Mucosa of rectum (tissue), 2 donors: ENCODE data around the gene ADORA2A.

Source experiments
- H3K27ac ChIP-seq, 2 donors: one replicate each; pipeline ENCODE4 v1.7.0; 2013; ENCODE audit warnings: inconsistent platforms in 2 of 2, low read depth in 2 of 2, low read length in 2 of 2
- H3K27me3 ChIP-seq, 2 donors: one replicate each; pipeline ENCODE4 v1.7.0; 2013; ENCODE audit warnings: low read length in 2 of 2; ENCODE audit not compliant: control insufficient read depth in 2 of 2, insufficient read depth in 2 of 2
- H3K36me3 ChIP-seq, 2 donors: one replicate each; pipeline ENCODE4 v1.7.0; 2013; ENCODE audit warnings: low read length in 2 of 2; ENCODE audit not compliant: control insufficient read depth in 2 of 2, insufficient read depth in 2 of 2
- H3K4me1 ChIP-seq, 2 donors: one replicate each; pipeline ENCODE4 v1.7.0; 2013; ENCODE audit warnings: low read length in 2 of 2, mild to moderate bottlenecking in 1 of 2; ENCODE audit not compliant: control insufficient read depth in 2 of 2, insufficient read depth in 2 of 2
- H3K4me3 ChIP-seq, 2 donors: one replicate each; pipeline ENCODE4 v1.7.0; 2013; ENCODE audit warnings: low read length in 2 of 2
- H3K9ac ChIP-seq, 2 donors: one replicate each; pipeline ENCODE4 v1.7.0; 2013; ENCODE audit warnings: low read length in 2 of 2, low read depth in 1 of 2, mild to moderate bottlenecking in 1 of 2
- H3K9me3 ChIP-seq, 2 donors: one replicate each; pipeline ENCODE4 v1.7.0; 2013; ENCODE audit warnings: low read length in 2 of 2; ENCODE audit not compliant: control insufficient read depth in 2 of 2
- donor health status: healthy.
- donor health status: Normal muscosa, but diverticular disease.

ADORA2A gene

DNA sequence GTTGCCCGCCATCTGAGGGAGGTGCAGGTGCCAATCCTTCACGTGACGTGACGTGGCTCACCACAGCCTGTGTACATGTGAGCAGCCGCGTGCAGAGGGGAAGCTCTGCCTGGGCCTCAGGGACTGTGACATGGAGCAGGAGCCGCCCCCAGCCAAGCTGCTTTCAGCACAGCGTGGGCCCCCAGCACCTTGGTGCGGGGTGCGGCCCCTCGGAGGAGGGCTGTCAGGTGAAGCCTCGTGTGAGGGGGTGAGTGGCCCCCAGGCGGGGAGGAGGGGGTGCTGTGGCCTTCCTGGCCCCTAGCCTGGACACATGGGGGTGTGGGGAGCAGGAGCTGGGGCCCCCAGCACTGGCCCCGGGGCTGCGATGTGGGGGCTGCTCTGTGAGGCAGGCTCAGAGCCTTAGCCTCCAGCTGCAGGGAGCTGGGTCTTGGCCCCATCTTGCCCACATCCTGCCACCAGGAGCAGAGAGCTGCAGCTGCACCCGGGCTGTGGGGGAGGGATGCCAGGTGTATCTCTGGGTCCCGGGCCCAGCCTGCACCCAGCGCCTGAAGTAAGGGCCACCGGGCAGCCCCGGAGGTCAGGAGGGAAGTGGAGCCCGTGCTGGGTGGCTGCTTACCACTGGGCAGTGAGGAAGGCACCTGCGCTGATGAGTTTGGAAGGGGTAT lies at the start of gene ADORA2A:
TSS of gene ADORA2A (plus strand) at position 100 of the 665 bp plus-strand sequence. CDS start 5,806 bp downstream, outside the sequence.
- Histone ChIP-seq H3K4me1 (peaks cover 15 to 21% of the 10 kb centered on the region in 2 donors), H3K9me3 (no peaks in the 10 kb centered on the region), H3K27me3 (peaks cover 0 to 24% of the 10 kb centered on the region in 2 donors), H3K9ac (peak within 1 kb of the TSS; percentile 3 to 36), H3K36me3 (no peaks in the 10 kb centered on the region), H3K4me3 (peak within 1 kb of the TSS; percentile 38 to 51), H3K27ac (peak within 1 kb of the TSS; percentile 74 to 87)

- H3K9ac ChIP-seq: no peak overlapping the region
- no peaks in the 10 kb centered on the region for H3K4me1 ChIP-seq
- H3K36me3 ChIP-seq: peaks cover 13 to 21% of the 10 kb centered on the region in 2 donors
- H3K4me3 ChIP-seq: no peak overlapping the region
- no peaks in the 10 kb centered on the region for H3K27me3 ChIP-seq
- H3K27ac ChIP-seq: no peak overlapping the region
- H3K9me3 ChIP-seq: no peaks in the 10 kb centered on the region
Measured at GRCh38 chr22:24379536-24379935, 47.9 kb upstream of the ADORA2A start.

DNA sequence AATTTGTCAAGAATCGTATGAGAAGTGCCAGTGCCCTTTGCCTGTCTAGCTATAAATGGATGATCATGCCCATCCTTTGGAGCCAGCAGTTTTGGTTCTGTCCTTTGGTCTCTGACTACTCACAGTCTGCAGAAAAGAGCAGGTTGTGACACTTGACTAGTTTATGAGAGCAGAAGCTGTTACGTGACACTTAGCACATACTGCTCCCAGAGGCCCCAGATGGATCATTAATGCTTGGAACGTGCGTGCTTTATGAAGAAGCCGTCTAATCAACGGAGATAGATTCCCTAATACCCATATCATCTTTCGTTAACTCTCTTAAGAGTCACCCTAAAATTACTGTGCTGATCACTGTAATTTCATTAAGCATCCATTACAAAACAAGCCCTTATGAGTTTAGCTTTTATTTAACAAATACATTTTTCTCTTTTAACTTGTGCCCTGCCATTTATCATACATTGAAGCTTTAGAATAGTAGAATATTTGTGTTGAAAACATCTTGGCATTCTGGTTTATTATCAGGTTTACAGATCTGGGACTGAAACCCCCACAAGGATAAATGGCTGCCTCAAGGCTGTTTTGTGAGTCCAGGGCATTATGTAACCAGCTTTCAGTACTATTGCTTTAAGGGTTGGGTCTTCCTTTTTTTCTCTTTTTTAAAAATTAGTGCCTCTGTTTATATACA lies 47.0 kb upstream of the ADORA2A start:
- peaks cover 13 to 17% of the 10 kb centered on the region in 2 donors for H3K36me3 ChIP-seq
- H3K9ac ChIP-seq: no peak overlapping the region
- H3K27me3 ChIP-seq: no peaks in the 10 kb centered on the region
- H3K9me3 ChIP-seq: no peaks in the 10 kb centered on the region
- no peak overlapping the region for H3K27ac ChIP-seq
- no peaks in the 10 kb centered on the region for H3K4me1 ChIP-seq
- H3K4me3 ChIP-seq: no peak overlapping the region

DNA sequence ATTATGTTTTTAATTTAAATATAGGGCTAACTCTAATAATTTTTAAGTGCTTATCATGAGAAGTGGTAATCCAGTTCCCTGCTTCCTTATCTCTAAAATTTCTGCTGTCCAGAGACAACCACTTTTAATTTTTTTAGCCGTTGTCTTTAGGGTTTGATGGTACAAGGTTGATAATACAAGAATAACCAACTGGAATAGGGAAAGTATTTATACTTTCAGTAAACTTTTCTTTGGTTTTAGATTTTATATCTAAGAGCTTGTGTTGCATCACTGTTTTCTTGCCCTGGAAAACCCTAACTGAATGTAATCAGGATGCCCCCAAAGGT lies 46.5 kb upstream of the ADORA2A start:
- H3K4me3 ChIP-seq: no peak overlapping the region
- H3K4me1 ChIP-seq: no peaks in the 10 kb centered on the region
- no peak overlapping the region for H3K9ac ChIP-seq
- peaks cover 13 to 20% of the 10 kb centered on the region in 2 donors for H3K36me3 ChIP-seq
- no peaks in the 10 kb centered on the region for H3K9me3 ChIP-seq
- H3K27ac ChIP-seq: no peak overlapping the region
- H3K27me3 ChIP-seq: no peaks in the 10 kb centered on the region

DNA sequence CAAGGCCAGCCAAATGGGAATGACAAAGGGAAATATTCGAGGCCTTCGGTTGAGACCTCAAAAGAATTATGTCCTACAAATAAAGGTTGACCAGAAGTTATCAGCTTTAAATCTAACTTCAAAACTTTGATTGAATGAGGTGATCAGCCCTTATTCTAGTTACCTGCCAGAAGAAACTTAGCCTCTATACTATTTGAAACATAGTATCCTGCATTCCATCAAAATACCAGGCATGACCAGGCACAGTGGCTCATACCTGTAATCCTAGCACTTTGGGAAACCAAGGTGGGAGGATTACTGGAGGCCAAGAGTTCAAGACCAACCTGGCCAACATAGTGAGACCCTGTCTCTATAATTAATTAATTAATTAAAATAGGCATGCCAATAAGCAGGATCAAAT lies 44.3 kb upstream of the ADORA2A start:
- H3K9me3 ChIP-seq: no peaks in the 10 kb centered on the region
- no peaks in the 10 kb centered on the region for H3K4me1 ChIP-seq
- H3K36me3 ChIP-seq: peaks cover 7% of the 10 kb centered on the region in 2 donors

DNA sequence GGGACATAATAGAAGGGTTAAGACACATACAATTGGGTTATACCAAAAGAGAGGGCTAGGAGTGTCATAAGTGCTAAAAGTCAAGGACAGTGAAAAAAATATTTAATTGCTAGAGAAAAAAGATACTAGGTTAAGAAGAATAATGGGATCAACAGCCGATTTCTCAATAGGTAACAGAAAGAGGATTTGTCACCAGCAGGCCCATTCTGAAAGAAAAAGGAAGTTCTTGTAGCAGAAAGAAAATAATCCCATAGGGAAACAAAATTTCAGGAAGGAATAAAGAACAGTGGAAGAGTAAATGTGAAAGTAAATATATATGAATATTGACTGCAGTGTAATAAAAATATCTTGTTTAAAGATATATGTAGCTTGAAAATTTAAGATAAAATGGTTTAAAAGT lies 43.3 kb upstream of the ADORA2A start:
- peaks cover 5 to 7% of the 10 kb centered on the region in 2 donors for H3K36me3 ChIP-seq
- no peaks in the 10 kb centered on the region for H3K4me1 ChIP-seq
- no peak overlapping the region for H3K27ac ChIP-seq

More for the DNA sequence above, 44.3 kb upstream of the ADORA2A start:
- Histone ChIP-seq H3K4me3 (no peak overlapping the region), H3K9ac (no peak overlapping the region), H3K27me3 (no peaks in the 10 kb centered on the region), H3K27ac (no peak overlapping the region)

DNA sequence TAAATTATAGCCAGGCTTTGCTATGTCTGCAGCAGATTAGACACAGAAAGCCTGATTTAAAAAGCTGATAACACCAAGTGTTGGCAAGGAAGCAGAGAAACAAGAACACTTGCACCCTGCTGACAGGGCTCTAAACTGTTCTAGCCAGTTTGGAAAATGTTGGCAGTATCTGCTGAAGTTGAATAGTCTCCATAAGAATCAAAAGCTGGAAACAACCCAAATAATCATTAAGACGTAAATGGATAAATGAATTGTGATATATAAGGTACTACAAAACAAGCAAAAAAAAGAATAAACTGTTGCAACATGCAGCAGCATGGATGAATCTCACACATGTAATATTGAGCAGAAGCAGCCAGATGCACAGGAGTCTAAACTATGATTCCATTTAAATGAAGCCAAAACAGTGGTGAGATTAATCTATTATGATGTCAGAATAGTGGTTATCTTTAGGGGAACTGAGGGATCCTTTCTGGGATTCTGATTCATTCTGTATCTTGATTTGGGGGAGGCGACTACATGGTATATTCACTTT lies 40.4 kb upstream of the ADORA2A start:
- H3K4me3 ChIP-seq: no peak overlapping the region
- H3K9me3 ChIP-seq: no peaks in the 10 kb centered on the region
- H3K36me3 ChIP-seq: peaks cover 0 to 6% of the 10 kb centered on the region in 2 donors
- peaks cover 0 to 3% of the 10 kb centered on the region in 2 donors for H3K4me1 ChIP-seq
- no peaks in the 10 kb centered on the region for H3K27me3 ChIP-seq
- H3K9ac ChIP-seq: no peak overlapping the region
- H3K27ac ChIP-seq: no peak overlapping the region

More for the DNA sequence above, 43.3 kb upstream of the ADORA2A start:
- Histone ChIP-seq H3K9ac (no peak overlapping the region), H3K9me3 (no peaks in the 10 kb centered on the region), H3K4me3 (no peak overlapping the region), H3K27me3 (no peaks in the 10 kb centered on the region)

DNA sequence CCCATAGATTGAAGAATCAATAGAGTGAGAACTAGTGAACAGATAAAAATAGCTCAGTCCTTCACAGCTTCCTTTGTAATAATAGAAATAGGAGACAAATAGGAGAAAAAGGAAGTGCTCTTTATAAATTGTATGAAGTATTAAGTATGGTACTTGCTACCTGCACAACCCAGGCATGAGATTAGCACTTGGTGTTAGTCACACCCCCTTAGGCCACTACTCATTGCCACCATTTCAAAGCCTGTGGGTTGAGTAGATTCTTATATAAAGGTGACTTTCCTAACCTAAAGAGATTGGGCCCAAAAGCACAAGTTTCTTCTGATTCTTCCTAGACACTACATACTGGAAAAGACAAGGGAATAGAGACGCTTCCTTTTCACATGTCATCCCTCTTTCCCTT lies 37.7 kb upstream of the ADORA2A start:
- no peak overlapping the region for H3K27ac ChIP-seq

DNA sequence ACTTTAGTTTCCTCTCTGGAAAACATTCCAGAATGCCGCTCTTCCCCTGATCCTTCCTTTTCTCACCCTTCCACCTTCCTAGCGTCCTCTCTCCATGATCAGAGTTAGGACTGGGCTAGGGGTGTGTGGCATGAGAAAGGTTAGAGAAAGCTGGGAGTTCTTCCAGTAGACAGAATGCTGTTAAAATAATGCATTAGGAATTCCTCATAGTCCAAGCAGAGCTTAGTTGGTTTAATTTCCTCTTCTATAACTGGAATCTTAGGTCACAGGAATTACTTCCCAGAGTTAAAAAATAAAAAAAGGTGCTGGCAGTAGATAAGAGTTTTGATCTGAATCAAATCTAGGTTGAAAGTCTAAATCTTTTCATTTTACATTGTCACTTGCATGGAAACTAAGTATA lies 37.2 kb upstream of the ADORA2A start:
- Histone ChIP-seq H3K9ac (no peak overlapping the region), H3K4me3 (no peak overlapping the region), H3K36me3 (peaks cover 6% of the 10 kb centered on the region in 2 donors), H3K9me3 (no peaks in the 10 kb centered on the region), H3K27ac (peak overlapping the region in 1 of 2 donors; percentile 24), H3K27me3 (no peaks in the 10 kb centered on the region), H3K4me1 (peaks cover 9 to 12% of the 10 kb centered on the region in 2 donors)

More for the DNA sequence above, 37.7 kb upstream of the ADORA2A start:
- no peaks in the 10 kb centered on the region for H3K9me3 ChIP-seq
- H3K36me3 ChIP-seq: peaks cover 6% of the 10 kb centered on the region in 2 donors
- no peaks in the 10 kb centered on the region for H3K27me3 ChIP-seq
- peaks cover 9 to 12% of the 10 kb centered on the region in 2 donors for H3K4me1 ChIP-seq
- H3K4me3 ChIP-seq: no peak overlapping the region
- no peak overlapping the region for H3K9ac ChIP-seq

DNA sequence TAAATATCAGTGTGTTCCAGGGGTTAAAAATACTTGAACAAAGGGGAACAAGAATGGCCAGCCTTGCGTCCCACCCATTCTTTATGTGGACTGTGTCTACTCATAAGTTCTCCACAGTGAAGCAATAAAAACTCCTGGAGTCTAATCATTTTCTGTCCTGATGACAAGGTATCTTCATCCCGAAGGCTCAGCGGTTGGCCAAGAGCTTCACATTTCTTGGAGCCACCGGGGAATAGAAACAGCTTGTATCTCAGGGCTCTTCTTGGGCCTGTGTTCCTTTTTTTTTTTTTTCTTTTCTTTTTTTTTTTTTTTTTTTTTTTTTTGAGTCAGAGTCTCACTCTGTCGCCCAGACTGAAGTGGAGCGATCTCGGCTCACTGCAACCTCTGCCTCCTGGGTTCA lies 36.8 kb upstream of the ADORA2A start:
- H3K9me3 ChIP-seq: no peaks in the 10 kb centered on the region
- H3K36me3 ChIP-seq: peaks cover 6 to 7% of the 10 kb centered on the region in 2 donors
- peaks cover 9 to 12% of the 10 kb centered on the region in 2 donors for H3K4me1 ChIP-seq
- H3K27me3 ChIP-seq: no peaks in the 10 kb centered on the region
- H3K4me3 ChIP-seq: no peak overlapping the region
- H3K9ac ChIP-seq: no peak overlapping the region
- H3K27ac ChIP-seq: peak overlapping the region in 1 of 2 donors; percentile 24
